Activated CD4-positive, CD25-positive, alpha-beta regulatory T cell treated with anti-CD3 and anti-CD28 coated beads, Interleukin-2, amount 50 U/mL, for 16 hours (primary cell): ENCODE results near the gene ERAP2.

Experiments
- DNase-seq: peaks from one replicate; pipeline ENCODE4 v3.0.0-alpha.2; 2020; ENCODE audit warnings: low read depth, low spot score

ERAP2 gene

DNA sequence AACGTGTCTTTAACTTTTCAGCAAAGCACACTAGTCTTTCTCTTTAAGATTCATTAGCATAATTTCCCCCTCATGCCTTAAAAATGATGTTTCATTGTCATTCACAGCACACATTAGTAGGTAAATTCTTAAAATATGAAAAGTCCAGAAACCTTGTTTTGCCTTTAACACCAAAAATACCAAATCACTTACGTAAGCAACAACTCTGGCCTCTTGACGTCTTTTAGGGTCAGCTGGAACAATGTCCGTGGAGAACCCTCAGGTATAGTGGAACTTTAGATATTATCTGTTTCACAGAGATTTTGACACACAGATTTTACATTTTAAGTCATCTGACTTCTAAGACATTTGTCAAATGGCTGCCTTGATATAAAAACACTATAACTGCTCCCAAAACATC, 90.5 kb downstream of the ERAP2 start:
- DNase-seq = no peak

DNA sequence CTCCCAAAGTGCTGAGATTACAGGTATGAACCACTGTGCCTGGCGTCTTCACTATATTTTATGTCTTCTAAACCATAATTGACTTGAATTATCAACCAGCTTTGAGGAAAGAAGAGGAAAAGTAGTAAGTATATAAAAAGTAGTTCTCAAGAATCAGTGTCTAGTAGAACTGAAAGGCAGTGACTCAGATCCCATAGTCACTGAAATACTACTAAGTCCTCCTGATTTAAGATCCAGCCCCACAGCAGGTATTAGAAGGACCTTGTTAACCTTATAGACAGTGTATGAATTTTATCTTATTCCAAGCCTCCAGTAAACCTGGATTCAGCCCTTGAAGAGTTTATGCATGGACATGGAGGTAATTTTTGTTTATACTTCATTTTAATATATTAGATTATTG, 91.1 kb downstream of the ERAP2 start:
- DNase-seq = no peak

DNA sequence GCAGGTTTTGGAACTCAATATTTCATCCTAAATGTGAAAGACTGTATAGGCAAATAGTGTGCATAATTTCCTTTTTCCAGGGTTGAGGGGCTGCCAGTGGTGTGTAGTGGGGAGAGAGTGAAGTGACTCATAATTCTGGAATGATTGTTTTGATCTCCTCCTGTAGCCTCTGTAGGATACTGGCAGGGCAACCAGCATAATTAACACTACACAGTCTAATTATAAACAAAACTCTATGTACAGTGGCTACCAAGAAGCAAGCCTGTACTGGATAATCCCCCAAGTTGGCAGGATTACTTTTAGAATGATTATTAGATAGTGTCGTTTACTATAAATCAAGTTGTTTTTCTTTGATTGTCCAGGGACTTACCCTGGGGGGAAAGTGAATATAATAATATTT, 91.8 kb downstream of the ERAP2 start:
- DNase-seq = no peak

DNA sequence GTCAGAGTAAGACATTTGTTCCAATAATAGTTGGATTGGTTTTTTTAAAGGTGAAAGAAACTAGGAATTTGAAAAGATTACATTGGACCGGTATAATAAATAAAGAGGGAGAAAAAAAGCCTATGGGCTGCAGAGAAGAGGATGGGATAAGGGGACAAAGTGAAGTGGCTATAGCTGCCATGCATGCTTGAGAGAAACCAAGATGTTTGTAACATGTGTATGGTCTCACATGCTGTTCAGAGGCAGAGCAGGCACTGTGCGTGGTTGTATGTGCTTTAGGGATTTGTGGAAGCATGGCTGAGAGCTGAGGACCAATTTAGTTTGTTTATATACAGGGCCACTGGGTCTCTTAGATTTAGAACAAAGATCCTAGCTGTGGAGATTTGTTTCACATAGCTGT, 92.3 kb downstream of the ERAP2 start:
- DNase-seq = no peak
